A549 treated with RU486 at 1 μM for 4 hours (cell line): Measurements from ENCODE around the gene FLT4. TPM values are rescaled to one million over a fixed set of nuclear protein-coding genes. Genes with fewer than 3 reads are reported as not detected.

Experiments
- total RNA-seq: library from RNA; stranded (reverse); fragments of 200-300 nt; extraction: Qiagen RNA extraction; gene quantifications from 5 replicates; pipeline ENCODE4 v1.2.3, GENCODE V29; 2022; ENCODE audit warnings: low read depth

Gene FLT4
- 1.7 to 3.4 TPM (median 2.5 TPM) in 5 replicates for total RNA-seq

GRCh38 chr5:180649297-180650039 lies at the start of gene FLT4:
Gene FLT4 (minus strand): TSS chr5:180649600. CDS start chr5:180649545, 55 bp downstream.

GRCh38 chr5:180591311-180591887 lies 58.0 kb downstream of the FLT4 start, which contains the start of gene SCGB3A1:
Gene SCGB3A1 (minus strand): TSS chr5:180591499. CDS start chr5:180591462, 37 bp downstream.

Other genes starting within 250 kb of the FLT4 start
- 11.4 to 24.2 TPM (median 21.7 TPM) in 5 replicates for gene CNOT6, start 155.2 kb downstream of the FLT4 start, total RNA-seq
- not detected in 5 replicates for gene SCGB3A1, start 58.1 kb downstream of the FLT4 start, total RNA-seq
- not detected in 5 replicates for gene OR2Y1, start 90.5 kb upstream of the FLT4 start, total RNA-seq
- 73.0 to 92.1 TPM (median 86.3 TPM) in 5 replicates for gene MGAT1, start 153.2 kb upstream of the FLT4 start, total RNA-seq
- 7.8 to 12.7 TPM (median 8.8 TPM) in 5 replicates for gene ZFP62, start 211.7 kb upstream of the FLT4 start, total RNA-seq
- gene BTNL8, start 249.6 kb upstream of the FLT4 start, total RNA-seq = not detected in 5 replicates